ENCODE data around the gene HDHD2.

HDHD2 gene

DNA sequence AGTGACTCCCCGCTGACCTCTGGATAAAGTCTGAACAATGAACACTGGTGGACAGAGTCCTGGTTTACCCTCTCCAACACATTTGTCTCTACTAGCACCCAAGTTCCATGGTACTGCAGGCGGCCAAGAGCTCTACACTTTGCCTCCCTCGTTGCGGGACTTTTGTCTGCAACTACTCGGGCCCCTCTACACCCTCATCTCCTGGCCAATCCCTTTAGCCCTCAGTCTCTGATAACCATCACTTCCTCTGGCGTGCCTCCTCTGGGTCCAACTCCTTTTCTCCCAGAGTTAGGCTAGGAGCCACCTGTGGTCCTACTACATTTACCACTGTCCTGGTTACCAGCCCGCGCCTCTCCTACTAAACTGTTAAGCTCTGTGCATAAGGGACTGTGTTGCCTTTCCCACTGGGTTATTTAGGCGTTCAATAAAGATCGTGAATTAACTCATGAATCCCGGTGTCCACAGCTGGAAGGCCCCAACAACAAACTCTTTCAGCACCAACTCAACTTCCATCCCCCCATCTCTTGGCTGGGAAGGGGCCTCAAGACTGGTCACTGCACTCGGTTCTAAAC is 757 bp downstream of the HDHD2 start:
- DNase-seq (ENCODE audit: low read depth in 1 of 2, low spot score in 1 of 2) = no peak

DNA sequence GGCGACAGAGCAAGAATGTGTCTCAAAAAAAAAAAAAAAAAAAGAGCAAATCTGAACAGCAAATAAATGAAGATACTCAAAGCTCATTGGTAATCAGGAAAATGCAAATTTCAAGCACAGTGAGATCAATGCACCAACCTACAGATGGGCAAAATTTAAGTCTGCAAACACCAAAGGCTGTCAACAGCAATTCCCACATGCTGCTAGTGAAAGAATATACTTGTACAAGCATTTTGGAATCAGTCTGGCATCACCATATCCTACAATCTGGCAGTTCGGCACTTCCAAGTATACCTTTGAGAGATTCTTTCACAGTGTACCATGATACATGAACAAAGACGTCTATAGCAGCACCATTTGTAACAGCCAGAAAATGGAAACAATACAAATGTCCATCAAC is 4.1 kb downstream of the HDHD2 start:
- no peak for DNase-seq (ENCODE audit: low read depth in 1 of 2, low spot score in 1 of 2)

DNA sequence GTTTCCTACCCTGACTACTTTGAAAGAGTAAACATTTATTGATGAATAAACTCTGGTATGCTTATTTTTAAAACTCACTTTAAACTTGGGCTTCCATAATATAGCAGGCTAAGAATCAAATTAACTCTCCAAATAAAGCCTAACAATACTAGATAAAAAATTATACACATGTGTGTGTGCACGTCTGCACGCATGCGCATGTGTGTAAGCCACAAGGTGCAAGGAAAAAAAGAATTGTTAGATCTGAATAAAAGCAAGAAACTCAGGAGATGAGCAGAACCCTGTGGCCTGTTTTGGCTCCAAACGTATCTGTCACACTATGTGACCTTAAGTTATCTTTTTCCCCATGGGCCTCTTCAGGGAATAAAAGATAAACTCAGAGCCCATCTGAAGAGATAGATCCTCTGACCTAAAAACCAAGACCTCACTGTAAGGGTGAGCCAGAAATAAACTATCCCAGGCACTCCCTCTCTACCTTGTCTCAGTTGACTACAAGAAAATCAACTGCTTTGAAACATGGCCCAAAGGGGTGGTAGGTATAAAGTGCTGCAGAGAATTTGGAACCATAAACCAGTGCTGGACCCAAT is 6.3 kb downstream of the HDHD2 start:
- DNase-seq (ENCODE audit: low read depth in 1 of 2, low spot score in 1 of 2) = no peak

DNA sequence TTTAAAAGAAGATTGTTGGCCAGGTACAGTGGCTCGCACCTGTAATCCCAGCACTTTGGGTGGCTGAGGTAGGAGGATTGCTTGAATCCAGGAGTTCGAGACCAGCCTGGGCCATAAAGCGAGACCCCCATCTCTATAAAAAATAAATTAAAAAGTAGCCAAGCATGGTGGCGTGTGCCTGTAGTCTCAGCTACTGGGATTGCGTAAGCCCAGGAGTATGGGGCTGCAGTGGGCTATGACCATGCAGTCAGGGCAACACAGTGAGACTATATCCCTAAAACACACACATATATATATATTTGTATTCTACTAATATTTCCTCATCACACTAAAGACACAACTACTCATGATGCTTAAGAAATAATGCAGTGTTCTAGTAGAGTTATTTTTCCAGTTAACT is 7.1 kb downstream of the HDHD2 start:
- no peak for DNase-seq (ENCODE audit: low read depth in 1 of 2, low spot score in 1 of 2)

DNA sequence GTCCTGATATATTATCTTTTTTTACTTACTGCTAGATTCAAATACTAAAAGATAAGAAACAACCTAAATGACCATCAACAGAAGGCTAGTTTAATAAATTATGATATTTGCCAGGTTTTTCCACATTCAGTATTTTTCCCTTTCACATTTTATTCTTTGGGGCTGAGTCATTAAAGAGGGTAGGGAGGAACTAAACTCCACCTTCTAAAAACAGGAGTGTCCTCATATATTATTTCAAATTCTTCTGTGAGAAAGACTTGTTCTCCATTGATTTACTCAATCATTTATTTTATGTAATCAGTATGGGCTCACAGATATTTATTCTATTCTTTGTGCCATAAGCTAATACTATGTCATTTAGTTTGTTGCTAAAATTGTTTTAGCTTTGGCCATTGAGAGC is 9.0 kb downstream of the HDHD2 start:
- DNase-seq (ENCODE audit: low read depth in 1 of 2, low spot score in 1 of 2) = no peak

DNA sequence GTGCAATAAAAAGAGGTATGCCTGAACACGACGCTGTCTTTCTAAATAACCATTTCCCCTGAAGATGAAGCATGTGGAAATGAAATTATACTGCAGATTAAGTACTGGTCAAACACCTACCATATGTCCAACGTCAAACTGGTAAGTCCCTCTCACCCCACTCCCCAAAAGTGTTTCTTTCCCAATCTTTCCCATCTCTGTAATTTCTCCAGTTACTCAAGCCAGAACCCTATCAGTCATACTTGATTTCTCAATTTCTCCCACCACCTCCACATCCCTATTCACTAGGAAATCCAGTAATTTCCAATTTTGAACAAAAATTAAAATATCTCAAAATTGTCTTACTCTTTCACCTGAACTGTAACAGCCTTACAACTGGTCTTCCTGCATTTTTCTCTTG is 29.2 kb downstream of the HDHD2 start:
- no peak for DNase-seq (ENCODE audit: low read depth in 1 of 2, low spot score in 1 of 2)

DNA sequence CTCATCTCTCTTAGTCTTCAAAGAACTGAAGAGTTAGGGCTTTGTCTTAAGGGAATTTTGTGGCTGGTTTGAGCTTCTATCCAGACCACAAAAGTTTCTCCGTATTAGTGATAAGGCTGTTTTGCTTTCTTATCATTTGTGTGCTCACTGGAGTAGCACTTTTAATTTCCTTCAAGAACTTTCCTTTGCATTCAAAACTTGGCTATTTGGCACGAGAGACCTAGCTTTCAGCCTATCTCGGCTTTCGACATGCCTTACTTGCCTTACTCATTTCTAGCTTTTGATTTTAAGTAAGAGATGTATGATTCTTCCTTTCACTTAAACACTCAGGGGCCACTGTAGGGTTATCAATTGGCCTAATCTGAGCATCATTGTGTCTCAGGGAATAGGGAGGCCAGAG is 29.9 kb downstream of the HDHD2 start:
- DNase-seq (ENCODE audit: low read depth in 1 of 2, low spot score in 1 of 2) = no peak

DNA sequence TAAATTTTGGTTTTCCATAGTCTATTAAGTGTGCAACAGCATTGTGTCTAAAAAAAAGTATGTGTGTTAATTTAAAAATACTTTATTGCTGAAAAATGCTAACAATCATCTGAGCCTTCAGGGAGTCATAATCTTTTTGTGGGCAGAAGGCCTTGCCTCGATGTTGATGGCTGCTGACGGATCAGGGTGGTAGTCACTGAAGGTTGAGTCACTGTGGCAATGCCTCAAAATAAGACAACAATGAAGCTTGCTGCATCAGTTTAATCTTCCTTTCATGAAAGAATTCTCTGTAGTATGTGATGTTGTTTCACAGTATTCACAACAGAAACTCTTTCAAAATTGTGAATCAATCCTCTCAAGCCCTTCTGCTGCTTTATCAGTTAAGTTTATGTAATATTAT is 31.3 kb downstream of the HDHD2 start:
- DNase-seq (ENCODE audit: low read depth in 1 of 2, low spot score in 1 of 2) = no peak

DNA sequence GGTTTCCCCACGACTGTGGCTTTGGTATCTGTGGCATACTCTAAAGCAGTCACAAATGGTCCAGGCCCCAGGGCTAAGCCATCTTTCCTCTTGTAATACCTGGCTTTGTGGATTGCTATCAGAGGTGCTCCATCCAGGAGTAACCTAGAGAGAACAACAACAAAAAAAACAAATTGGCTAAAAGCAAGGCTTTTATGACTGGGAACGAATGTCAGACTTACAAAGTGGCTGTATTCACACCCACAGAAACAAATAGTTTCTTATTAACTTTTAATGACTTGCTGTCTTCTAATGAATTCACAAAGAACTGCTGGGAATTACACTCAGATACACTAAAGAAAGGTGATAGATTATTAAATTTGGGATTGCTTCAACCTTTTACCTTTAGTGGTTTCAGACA is 35.1 kb downstream of the HDHD2 start:
- DNase-seq (ENCODE audit: low read depth in 1 of 2, low spot score in 1 of 2) = no peak

DNA sequence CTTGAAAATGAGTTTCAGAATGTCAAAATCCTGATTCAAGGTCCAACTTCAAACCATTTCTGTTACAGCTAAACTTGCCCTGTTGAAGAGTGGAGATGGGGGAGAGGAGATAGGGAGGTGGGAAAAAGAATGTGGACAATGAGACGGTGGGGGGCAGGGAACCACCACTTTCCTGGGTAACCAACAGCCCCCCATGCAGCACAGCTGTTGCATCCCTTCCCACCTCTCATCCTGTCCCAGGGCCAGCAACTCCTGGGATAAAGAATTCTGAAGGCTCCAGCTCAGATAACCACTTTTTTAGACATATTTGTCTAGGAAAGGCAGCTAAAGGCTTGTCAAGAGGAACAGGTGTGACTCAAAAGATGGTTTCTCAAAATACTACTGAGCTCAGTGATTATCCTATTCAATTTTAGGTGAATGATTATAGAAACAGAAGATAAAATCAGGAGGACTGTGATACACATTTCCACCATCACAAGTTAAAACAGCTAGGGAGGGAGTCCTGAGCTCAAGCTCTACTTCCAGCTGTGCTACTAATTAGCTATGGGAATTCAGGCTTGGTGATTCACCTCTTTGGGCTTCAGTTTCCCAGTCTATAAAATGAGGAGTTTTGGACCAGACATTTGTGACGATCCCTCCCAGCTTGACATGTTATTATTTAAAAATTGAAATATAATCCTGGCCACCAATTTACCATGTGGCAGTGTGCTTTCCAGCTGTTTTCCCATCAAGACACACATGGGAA is 36.3 kb downstream of the HDHD2 start:
- DNase-seq (ENCODE audit: low read depth in 1 of 2, low spot score in 1 of 2) = no peak

DNA sequence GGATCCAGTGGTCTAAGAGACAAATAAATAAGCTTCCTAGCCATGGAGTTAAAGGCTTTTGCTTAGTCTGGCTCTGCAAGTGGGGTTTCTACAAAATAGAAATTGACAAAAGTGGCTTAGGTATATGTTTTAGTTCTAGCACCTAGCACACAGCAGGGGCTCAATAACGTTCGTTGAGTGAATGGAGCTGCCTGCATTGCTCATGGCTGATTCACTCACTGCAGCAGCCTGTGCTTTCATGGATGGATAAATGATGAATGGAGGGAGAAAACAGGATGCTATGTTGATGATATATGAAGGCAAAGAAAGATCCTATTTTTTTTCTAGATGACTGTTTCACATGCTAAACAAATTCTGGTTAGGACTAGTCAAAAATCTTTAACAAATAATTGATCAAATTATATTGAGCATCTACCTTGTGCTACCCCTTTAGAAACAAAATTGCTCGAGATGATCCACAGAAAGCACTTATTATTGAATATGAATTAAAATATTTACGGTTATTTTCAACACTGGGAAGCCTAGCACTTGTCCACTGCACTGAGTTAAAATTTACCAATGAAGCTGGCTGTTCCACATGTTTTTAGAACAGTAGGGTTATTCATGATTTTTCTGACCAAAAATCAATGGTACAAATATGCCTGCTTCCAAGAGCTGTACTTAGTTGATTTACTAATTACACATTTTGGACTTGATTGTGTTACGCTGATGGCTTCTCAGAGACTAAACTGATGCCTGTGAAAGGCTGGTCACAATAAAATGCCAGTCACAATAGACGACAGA is 39.6 kb downstream of the HDHD2 start:
- DNase-seq (ENCODE audit: low read depth in 1 of 2, low spot score in 1 of 2) = no peak

DNA sequence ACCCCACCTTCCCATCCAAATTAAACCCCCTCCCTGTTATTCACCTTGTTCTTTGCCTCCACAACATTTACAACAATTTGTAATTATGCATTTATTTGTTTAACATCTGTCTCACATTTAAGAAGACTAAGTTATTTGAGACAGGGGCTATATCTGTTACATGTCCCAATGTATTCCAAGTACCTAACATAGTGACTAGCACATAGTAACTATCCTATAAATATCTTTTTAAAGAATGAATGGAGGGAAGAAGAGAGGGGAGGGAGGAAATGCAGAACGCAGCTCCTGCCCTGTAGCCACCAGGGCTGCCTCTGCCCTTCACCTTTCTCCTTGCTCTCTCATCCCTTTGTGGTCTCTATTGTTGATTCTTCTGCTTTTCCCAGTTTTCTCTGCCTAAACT is 40.6 kb downstream of the HDHD2 start:
- no peak for DNase-seq (ENCODE audit: low read depth in 1 of 2, low spot score in 1 of 2)

DNA sequence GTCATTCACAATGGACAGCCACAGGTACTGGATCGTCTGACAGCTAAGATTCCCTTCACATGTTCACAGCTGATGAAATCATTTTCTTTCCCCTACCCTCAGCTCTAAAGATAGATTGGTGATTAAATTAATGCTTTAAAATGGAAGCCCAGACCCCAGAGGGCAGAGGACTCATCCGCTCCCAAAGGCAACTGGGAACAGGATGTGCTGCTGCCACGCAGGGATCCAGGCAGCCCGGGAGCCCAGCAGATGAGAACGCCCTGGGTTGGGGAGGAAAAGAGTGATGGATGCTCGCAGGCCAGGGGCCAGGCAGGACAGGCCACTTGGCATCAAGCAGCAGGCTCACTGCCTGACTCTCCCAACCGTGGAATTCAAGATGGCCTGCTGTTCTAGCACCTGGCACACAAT is 41.3 kb downstream of the HDHD2 start:
- no peak for DNase-seq (ENCODE audit: low read depth in 1 of 2, low spot score in 1 of 2)

DNA sequence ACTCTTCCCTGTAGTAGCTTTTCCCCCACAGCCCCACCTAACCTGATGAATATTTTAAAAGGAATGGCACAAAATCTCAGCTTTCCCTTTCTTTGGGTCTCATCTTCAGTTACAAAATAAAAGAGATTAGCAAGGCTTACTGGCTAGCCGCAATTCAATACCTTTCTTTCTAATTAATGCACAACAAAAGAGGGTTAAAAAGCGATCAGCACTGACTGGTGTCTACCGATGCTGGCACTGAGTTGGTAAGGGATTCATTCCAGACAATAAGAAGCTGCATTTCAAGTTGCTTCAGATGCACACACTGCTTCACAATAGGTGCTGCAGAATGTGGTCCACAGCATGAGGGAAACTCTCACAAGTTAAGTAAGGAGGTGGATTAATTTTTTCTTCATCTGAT is 41.9 kb downstream of the HDHD2 start:
- DNase-seq (ENCODE audit: low read depth in 1 of 2, low spot score in 1 of 2) = no peak

DNA sequence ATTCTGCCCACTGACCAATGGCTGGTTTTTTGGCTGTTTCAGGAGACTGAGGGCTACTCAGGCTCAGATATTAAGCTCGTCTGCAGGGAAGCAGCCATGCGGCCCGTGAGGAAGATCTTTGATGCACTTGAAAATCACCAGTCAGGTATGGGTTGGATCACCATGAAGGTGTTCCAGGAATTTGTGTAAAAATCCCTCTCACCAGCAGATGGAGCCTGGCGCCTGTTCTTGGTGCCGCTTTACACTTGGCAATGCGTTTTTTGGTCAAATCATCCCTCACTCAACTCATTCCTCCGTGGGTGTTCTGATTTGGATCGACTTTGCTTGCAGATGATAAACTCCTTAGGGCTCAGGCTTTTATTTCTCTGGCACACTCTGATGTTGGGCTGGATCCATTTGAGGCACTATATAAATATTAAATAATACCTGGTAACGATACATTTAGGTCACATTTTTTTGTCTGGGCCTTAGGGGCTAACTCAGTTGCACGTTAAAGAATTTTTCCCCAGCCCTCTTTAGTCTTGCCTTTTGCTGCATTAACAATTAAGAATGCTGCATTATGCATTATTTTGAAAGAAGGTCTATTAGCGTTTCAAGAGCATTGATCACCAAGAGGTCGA is 50.0 kb downstream of the HDHD2 start:
- DNase-seq (ENCODE audit: low read depth in 1 of 2, low spot score in 1 of 2) = peak; percentile 26 to 32

DNA sequence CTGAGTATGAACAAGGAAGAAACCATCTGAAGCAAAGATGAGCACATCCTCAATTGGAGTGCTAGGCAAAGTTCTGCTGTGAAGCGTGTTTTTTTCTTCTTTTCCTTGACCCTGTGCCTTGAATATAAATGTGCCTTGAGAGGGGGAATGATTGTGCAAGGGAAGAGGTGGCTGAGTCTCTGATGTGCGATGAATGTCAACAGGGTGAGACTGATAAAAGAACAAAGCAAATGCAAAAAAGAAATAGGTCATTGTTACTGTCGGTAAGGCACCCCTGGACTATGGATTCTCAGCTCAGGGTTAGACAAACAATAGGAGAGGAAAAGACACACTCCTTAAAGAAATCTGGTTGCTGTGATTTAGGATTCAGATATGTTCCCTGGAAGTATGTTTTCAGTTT is 54.5 kb downstream of the HDHD2 start:
- no peak for DNase-seq (ENCODE audit: low read depth in 1 of 2, low spot score in 1 of 2)

DNA sequence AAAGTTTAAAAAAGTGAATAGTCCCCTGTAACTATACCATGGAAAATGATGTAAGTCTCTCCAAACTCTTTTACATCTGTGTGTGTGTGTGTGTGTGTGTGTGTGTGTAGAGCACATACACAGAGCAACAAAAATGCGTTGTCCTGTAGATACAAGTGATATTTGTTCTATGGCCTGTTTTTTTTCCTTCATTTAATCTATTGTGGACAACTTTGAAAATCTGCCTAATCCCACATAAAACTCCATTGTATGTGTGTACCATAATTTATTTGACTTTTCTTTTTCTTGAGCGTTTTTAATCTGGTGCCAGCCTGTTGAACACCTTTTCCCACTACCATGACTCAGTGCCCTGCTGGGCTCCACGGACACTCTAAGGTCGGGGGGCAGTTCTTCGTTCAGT is 62.6 kb downstream of the HDHD2 start:
- no peak for DNase-seq (ENCODE audit: low read depth in 1 of 2, low spot score in 1 of 2)

DNA sequence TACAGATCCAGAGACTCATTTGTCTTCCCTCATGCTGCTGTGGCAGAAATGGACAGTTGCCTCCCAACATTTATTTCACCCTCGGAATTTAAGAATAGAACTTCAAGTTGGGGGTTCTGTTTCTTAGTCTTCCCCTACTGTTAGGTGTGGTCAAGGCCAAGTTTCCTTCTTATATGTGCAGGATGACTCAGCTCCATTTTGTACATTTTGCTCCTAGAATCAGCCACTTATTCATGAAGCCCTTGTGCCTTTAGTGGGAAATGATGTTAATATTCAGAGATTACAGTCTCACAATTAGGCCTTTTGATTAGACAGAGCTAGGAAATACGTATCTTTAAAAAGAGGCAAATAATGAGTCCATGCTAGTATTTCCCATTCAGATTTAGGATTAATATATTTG is 68.7 kb downstream of the HDHD2 start:
- DNase-seq (ENCODE audit: low read depth in 1 of 2, low spot score in 1 of 2) = no peak

DNA sequence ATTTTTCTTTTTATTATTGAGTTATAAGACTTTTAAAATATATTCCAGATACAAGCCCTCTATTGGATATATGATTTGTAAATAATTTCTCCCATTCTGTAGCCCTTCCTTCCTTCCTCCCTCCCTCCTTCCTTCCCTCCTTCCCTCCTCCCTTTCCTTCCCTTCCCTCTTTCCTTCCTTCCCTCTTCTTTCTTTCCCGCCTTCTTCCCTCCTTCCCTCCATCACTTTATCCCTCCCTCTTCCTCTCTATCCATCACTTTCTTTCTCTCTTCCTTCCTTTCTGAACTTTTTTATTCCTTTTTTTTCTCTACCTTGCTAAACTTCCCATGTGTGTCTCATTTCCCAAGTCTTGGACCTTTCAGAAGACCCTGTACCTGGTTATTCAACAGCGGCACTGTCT is 69.4 kb downstream of the HDHD2 start:
- DNase-seq (ENCODE audit: low read depth in 1 of 2, low spot score in 1 of 2) = no peak

DNA sequence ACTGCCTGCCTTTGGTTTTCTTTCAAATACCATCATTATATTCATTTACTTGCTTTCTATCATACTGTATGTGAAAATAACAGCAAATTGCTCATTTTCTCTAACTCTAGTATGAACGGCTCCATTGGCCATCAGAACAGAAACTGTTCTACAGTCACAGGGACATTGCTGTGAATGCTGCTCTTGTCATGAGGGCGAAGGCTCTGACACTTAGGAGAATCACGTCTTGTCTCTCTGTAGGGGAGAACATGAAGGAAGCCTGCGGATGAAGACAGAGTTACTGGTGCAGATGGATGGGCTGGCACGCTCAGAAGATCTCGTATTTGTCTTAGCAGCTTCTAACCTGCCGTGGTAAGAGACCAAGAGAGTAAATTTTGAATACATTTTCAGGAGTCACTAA is 73.2 kb downstream of the HDHD2 start:
- no peak for DNase-seq (ENCODE audit: low read depth in 1 of 2, low spot score in 1 of 2)

DNA sequence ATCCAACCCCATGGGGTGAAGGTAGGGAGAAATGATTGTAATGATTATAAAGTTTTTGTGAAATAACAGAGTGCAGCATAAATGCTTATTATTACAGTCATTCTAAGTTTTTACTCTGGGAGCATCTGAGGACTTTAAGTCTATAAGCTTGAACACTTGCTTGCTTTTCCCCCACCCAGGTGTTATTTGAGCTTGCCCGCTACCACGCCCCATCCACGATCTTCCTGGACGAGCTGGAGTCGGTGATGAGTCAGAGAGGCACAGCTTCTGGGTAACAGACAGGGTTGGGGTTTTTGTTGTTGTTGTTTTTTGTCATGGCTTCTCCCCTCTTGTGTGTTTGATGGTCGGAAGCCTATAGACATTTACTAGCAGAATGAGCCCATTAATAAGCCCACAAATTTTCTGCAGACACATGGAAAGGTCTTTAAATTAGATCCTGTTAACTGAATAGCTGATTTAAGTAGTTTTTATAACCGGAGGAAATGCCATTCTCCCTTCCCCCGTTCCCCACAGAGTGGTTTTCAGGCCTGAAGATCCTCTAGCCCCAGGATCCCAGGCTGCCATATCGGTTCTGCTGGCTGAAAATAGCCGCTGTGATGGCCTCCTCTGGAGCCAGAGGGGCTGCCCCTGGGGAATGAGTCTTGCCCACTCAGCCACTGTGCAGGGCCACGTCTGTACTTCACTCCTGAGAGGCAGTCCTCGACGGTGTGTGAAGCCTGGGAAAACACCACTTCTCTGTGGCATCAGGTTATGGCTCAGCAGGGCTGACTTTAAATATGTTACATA is 75.0 kb downstream of the HDHD2 start:
- no peak for DNase-seq (ENCODE audit: low read depth in 1 of 2, low spot score in 1 of 2)
